K562 (cell line): Measurements from ENCODE around the gene NRSN2. TPM values are rescaled to one million over a fixed set of nuclear protein-coding genes. Genes with fewer than 3 reads are reported as not detected.

Experiments
- CUX1 ChIP-seq: fragments of 200-800 bp; sonication (Bioruptor generic); IDR thresholded peaks from 2 replicates; pipeline ENCODE4 v1.6.1; 2016; ENCODE audit warnings: missing genetic modification characterization, missing compliant biosample characterization
- E2F3 ChIP-seq: fragments of 250-450 bp; sonication (Bioruptor Pico); IDR thresholded peaks from 2 replicates; pipeline ENCODE4 v1.4.0; 2020; ENCODE audit warnings: mild to moderate bottlenecking
- MAFG ChIP-seq: fragments of 450-650 bp; conservative IDR thresholded peaks from 2 replicates; pipeline ENCODE4 v1.6.1; 2016; ENCODE audit warnings: missing genetic modification characterization, missing compliant biosample characterization
- POLR2G ChIP-seq: fragments of 200-400 bp; formaldehyde crosslinking; IDR thresholded peaks from 2 replicates; pipeline ENCODE4 v1.6.1; 2017; ENCODE audit warnings: low read depth, mild to moderate bottlenecking, antibody characterized with exemption, low read length, moderate library complexity
- PPARD ChIP-seq: fragments of 250-450 bp; sonication (Bioruptor Pico); IDR thresholded peaks from 2 replicates; pipeline ENCODE4 v1.8.0; 2022; ENCODE audit warnings: inconsistent platforms, mild to moderate bottlenecking, moderate library complexity
- RCOR1 ChIP-seq, 2 experiments: IDR thresholded peaks; 2 replicates each; pipeline ENCODE4 v1.6.1; 2012; ENCODE audit warnings: low read depth in 2 of 2, low read length in 2 of 2, borderline replicate concordance in 1 of 2, improper control_type of control experiment in 1 of 2
- SNIP1 ChIP-seq: fragments of 450-650 bp; IDR thresholded peaks from 2 replicates; pipeline ENCODE4 v1.7.1; 2017; ENCODE audit warnings: low read depth, mild to moderate bottlenecking
- TEAD1 ChIP-seq, 2 experiments: fragments of 450-650 bp in 1 of 2; sonication (generic) in 1 of 2; formaldehyde crosslinking; IDR thresholded peaks; 2 replicates each; pipeline versions ENCODE4 v1.4.0 to v1.8.0; 2020 to 2022; ENCODE audit warnings: mild to moderate bottlenecking in 2 of 2, missing genetic modification reagents in 1 of 2
- polyA plus RNA-seq, 8 experiments: library from polyadenylated mRNA; depleted of rRNA in 4 of 8; stranded (reverse) in 5 of 8; unstranded in 3 of 8; fragments of >200 nt; fragmentation: Nextera tagmentation in 2 of 8; fragmentation: Illumina TruSeq in 1 of 8; extraction: Ambion mirVana in 2 of 8; extraction: Trizol in 1 of 8; gene quantifications; 2 replicates each; pipeline versions ENCODE4 v1.2.1 to v1.2.3, GENCODE V29; 2011 to 2014; ENCODE audit warnings: inconsistent platforms in 1 of 8, missing spikeins in 1 of 8
- total RNA-seq, 7 experiments: library from RNA; depleted of rRNA in 6 of 7; stranded (reverse); fragments of >200 nt in 6 of 7; fragmentation: Illumina TruSeq in 2 of 7; extraction: Trizol in 2 of 7; gene quantifications; 2 replicates each; pipeline versions ENCODE4 v1.2.1 to v1.2.3, GENCODE V29; 2011 to 2021; ENCODE audit warnings: low replicate concordance in 1 of 7
- TF ChIP-seq, protein P1 (sequence below), 2 experiments: IDR thresholded peaks; 2 replicates each; pipeline ENCODE4 v1.6.1; 2011; ENCODE audit warnings: borderline replicate concordance in 1 of 2, control low read depth in 1 of 2, low read depth in 1 of 2, low read length in 1 of 2, mild to moderate bottlenecking in 1 of 2, mixed read lengths in 1 of 2, moderate library complexity in 1 of 2; ENCODE audit not compliant: insufficient read depth in 1 of 2, insufficient read length in 1 of 2, poor library complexity in 1 of 2, severe bottlenecking in 1 of 2; ENCODE audit errors: extremely low read depth in 1 of 2
- TF ChIP-seq, protein P2 (sequence below): fragments of 450-650 bp; IDR thresholded peaks from 2 replicates; pipeline ENCODE4 v1.6.1; 2017; ENCODE audit warnings: antibody characterized with exemption, mild to moderate bottlenecking

The NRSN2 gene
- total and polyA plus RNA-seq, 9 of the 15 experiments (the other 6 are each of a cell fraction or from before 2014, with no cell fraction given) = 7.5 to 29.7 (median 11.1) TPM

GRCh38 chr20:346640-347316 lies at the start of gene NRSN2 (continued):
- TF ChIP-seq CUX1 (CRISPR knock-in tag) (no peak), POLR2G (peak; percentile 45; the same call in 1 of the 2 replicates), MAFG (tag) (no peak), PPARD (CRISPR knock-in tag) (no peak), TEAD1 (CRISPR knock-in tag; IDR thresholded peaks at IDR 0.05) (no peak), SNIP1 (no peak), RCOR1 (IDR thresholded peaks at IDR 0.05; ENCODE audit: borderline replicate concordance in 1 of 2, low read depth in 2 of 2, low read length in 2 of 2) (0 out of 4 replicates have a peak, but pooled peaks of 1 of the 2 experiments have one; percentile 4), E2F3 (CRISPR knock-in tag) (no peak)
- TF ChIP-seq, protein P1, sequence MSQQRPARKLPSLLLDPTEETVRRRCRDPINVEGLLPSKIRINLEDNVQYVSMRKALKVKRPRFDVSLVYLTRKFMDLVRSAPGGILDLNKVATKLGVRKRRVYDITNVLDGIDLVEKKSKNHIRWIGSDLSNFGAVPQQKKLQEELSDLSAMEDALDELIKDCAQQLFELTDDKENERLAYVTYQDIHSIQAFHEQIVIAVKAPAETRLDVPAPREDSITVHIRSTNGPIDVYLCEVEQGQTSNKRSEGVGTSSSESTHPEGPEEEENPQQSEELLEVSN (IDR thresholded peaks at IDR 0.05; ENCODE audit: borderline replicate concordance in 1 of 2, extremely low read depth in 1 of 2, insufficient read depth in 1 of 2, insufficient read length in 1 of 2, low read depth in 1 of 2, low read length in 1 of 2, poor library complexity in 1 of 2, severe bottlenecking in 1 of 2) = peak in 1 of 2 experiments; percentile 59
- TF ChIP-seq, protein P2, sequence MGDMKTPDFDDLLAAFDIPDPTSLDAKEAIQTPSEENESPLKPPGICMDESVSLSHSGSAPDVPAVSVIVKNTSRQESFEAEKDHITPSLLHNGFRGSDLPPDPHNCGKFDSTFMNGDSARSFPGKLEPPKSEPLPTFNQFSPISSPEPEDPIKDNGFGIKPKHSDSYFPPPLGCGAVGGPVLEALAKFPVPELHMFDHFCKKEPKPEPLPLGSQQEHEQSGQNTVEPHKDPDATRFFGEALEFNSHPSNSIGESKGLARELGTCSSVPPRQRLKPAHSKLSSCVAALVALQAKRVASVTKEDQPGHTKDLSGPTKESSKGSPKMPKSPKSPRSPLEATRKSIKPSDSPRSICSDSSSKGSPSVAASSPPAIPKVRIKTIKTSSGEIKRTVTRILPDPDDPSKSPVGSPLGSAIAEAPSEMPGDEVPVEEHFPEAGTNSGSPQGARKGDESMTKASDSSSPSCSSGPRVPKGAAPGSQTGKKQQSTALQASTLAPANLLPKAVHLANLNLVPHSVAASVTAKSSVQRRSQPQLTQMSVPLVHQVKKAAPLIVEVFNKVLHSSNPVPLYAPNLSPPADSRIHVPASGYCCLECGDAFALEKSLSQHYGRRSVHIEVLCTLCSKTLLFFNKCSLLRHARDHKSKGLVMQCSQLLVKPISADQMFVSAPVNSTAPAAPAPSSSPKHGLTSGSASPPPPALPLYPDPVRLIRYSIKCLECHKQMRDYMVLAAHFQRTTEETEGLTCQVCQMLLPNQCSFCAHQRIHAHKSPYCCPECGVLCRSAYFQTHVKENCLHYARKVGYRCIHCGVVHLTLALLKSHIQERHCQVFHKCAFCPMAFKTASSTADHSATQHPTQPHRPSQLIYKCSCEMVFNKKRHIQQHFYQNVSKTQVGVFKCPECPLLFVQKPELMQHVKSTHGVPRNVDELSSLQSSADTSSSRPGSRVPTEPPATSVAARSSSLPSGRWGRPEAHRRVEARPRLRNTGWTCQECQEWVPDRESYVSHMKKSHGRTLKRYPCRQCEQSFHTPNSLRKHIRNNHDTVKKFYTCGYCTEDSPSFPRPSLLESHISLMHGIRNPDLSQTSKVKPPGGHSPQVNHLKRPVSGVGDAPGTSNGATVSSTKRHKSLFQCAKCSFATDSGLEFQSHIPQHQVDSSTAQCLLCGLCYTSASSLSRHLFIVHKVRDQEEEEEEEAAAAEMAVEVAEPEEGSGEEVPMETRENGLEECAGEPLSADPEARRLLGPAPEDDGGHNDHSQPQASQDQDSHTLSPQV = 0 out of 2 replicates have a peak, but pooled peaks have one; percentile 40
